Stimulated activated naive CD8-positive, alpha-beta T cell treated with anti-CD3 and anti-CD28 coated beads, Interleukin-15, amount 100 ng/mL, for 72 hours (primary cell): Measurements from ENCODE around the gene HRC.
"Not testable (repeated sequence)": the region's sequence is repeated elsewhere in the genome, so short reads cannot be mapped to it uniquely, and the experiment has no call there.

ENCODE experiments used
- ATAC-seq: fragments of 150-1000 bp; cut with Tn5 transposase; 2 replicates; pipeline ENCODE4 v1.10.0; 2021; ENCODE audit warnings: mild to moderate bottlenecking, moderate library complexity
- DNase-seq, 2 donors: peaks; one replicate each; pipeline ENCODE4 v3.0.0; 2021 to 2022
- H3K27ac Mint-ChIP-seq, 2 donors: one replicate each; pipeline ENCODE4 v1.8.0; 2022; ENCODE audit warnings: mild to moderate bottlenecking in 2 of 2, mixed read lengths in 2 of 2, moderate library complexity in 2 of 2
- H3K27me3 Mint-ChIP-seq: one replicate; pipeline ENCODE4 v1.8.0; 2022; ENCODE audit warnings: mixed read lengths
- H3K4me1 Mint-ChIP-seq: one replicate; pipeline ENCODE4 v1.8.0; 2022; ENCODE audit warnings: mild to moderate bottlenecking, mixed read lengths
- H3K4me3 Mint-ChIP-seq, 2 donors: one replicate each; pipeline ENCODE4 v1.8.0; 2022; ENCODE audit warnings: mild to moderate bottlenecking in 2 of 2, mixed read lengths in 2 of 2, moderate library complexity in 1 of 2
- H3K9me3 Mint-ChIP-seq, 2 donors: one replicate each; pipeline ENCODE4 v1.8.0; 2022; ENCODE audit warnings: mixed read lengths in 2 of 2

Gene HRC, protein sequence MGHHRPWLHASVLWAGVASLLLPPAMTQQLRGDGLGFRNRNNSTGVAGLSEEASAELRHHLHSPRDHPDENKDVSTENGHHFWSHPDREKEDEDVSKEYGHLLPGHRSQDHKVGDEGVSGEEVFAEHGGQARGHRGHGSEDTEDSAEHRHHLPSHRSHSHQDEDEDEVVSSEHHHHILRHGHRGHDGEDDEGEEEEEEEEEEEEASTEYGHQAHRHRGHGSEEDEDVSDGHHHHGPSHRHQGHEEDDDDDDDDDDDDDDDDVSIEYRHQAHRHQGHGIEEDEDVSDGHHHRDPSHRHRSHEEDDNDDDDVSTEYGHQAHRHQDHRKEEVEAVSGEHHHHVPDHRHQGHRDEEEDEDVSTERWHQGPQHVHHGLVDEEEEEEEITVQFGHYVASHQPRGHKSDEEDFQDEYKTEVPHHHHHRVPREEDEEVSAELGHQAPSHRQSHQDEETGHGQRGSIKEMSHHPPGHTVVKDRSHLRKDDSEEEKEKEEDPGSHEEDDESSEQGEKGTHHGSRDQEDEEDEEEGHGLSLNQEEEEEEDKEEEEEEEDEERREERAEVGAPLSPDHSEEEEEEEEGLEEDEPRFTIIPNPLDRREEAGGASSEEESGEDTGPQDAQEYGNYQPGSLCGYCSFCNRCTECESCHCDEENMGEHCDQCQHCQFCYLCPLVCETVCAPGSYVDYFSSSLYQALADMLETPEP

GRCh38 chr19:49155005-49155819 lies at the start of gene HRC:
TSS of gene HRC (minus strand) at chr19:49155396. CDS start at chr19:49155237, 159 bp downstream.
- peaks cover 0 to 13% of the 10 kb centered on the region in 2 donors for H3K9me3 Mint-ChIP-seq
- no peak within 1 kb of the TSS for H3K27ac Mint-ChIP-seq
- no peak for DNase-seq
- no peak for ATAC-seq
- H3K4me1 Mint-ChIP-seq = peaks cover 24% of the 10 kb centered on the region
- no peak within 1 kb of the TSS for H3K4me3 Mint-ChIP-seq
- peaks cover 100% of the 10 kb centered on the region for H3K27me3 Mint-ChIP-seq

GRCh38 chr19:49201042-49201441 lies 45.8 kb upstream of the HRC start:
- Mint-ChIP-seq H3K4me3 (no peak overlapping the region), H3K27ac (no peak overlapping the region), H3K9me3 (no peaks in the 10 kb centered on the region), H3K4me1 (peaks cover 6% of the 10 kb centered on the region), H3K27me3 (no peaks in the 10 kb centered on the region)
- DNase-seq (no peak), ATAC-seq (no peak)

- no peak for DNase-seq
- peaks cover 6% of the 10 kb centered on the region for H3K4me1 Mint-ChIP-seq
- H3K27me3 Mint-ChIP-seq = no peaks in the 10 kb centered on the region
- H3K27ac Mint-ChIP-seq = no peak overlapping the region
- no peak overlapping the region for H3K4me3 Mint-ChIP-seq
- H3K9me3 Mint-ChIP-seq = no peaks in the 10 kb centered on the region
- no peak for ATAC-seq
These were observed 45.2 kb upstream of the HRC start for GRCh38 chr19:49200238-49200862.

- ATAC-seq (no peak), DNase-seq (no peak)
- Mint-ChIP-seq H3K27me3 (no peaks in the 10 kb centered on the region), H3K27ac (peak overlapping the region in 1 of 2 donors; percentile 80), H3K9me3 (no peaks in the 10 kb centered on the region), H3K4me3 (no peak overlapping the region), H3K4me1 (peaks cover 6% of the 10 kb centered on the region)
These were observed 41.5 kb upstream of the HRC start for GRCh38 chr19:49196527-49197240.

DNA sequence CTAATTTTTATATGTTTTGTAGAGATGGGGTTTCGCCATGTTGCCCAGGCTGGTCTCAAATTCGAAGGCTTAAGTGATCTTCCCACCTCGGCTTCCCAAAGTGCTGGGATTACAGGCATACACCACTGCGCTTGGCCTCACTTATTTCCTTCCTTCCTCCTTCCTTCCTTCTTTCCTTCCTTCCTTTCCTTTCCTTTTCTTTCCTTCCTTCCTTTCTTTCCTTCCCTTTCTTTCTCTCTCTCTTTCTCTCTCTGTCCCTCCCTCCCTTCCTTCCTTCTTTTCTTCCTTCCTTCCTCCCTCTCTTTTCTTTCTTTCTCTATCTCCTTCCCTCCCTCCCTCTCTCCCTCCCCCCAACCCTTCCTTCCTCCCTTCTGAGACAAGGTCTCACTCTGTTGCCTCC lies 39.2 kb upstream of the HRC start:
- Mint-ChIP-seq H3K4me3 (no peak overlapping the region), H3K27me3 (peaks cover 8% of the 10 kb centered on the region), H3K9me3 (peaks cover 0 to 10% of the 10 kb centered on the region in 2 donors), H3K4me1 (peaks cover 14% of the 10 kb centered on the region), H3K27ac (peak overlapping the region in 1 of 2 donors; percentile 42)
- no peak for DNase-seq
- no peak for ATAC-seq

DNA sequence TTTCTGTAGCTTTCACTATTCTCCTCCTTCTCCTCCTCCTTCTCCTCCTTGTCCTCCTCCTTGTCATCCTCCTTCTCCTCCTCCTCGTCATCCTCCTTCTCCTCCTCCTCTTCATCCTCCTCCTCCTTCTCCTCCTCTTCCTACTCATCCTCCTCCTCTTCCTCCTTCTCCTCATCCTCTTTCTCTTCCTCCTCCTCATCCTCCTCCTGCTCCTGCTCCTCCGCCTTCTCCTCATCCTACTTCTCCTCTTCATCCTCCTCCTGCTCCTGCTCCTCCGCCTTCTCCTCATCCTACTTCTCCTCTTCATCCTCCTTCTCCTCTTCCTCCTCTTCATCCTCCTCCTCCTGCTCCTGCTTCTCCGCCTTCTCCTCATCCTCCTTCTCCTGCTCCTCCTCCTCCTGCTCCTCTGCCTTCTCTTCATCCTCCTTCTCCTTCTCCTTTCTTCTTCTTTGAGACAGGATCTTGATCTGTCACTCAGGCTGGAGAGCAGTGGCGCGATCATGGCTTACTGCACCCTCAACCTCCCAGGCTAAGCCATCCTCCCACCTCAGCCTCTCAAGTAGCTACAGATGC lies 38.7 kb upstream of the HRC start:
- Mint-ChIP-seq H3K27me3 (peaks cover 13% of the 10 kb centered on the region), H3K27ac (no peak overlapping the region), H3K4me1 (peaks cover 17% of the 10 kb centered on the region), H3K9me3 (peaks cover 0 to 10% of the 10 kb centered on the region in 2 donors), H3K4me3 (no peak overlapping the region)
- no peak for ATAC-seq
- DNase-seq = no peak

DNA sequence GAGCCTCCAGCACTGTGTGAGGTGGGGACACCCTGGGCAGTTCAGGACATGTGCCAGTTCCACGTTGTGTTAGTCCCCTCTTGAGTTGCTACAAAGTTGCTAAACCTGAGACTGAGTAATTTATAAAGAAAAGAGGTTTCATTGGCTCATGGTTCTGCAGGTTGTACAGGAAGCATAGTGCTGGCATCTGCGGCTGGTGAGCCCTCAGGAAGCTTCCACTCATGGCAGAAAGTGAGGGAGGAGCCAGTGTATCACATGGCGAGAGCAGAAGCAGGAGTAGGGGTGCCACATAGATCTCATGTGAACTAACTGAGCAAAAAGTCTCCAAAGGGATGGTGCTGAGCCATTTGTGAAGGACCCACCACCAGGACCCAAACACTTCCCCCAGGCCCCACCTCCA lies 35.6 kb upstream of the HRC start:
- H3K27ac Mint-ChIP-seq = peak overlapping the region in 1 of 2 donors; percentile 44
- ATAC-seq (no peak), DNase-seq (no peak)
- H3K27me3 Mint-ChIP-seq = peaks cover 22% of the 10 kb centered on the region
- H3K4me3 Mint-ChIP-seq = no peak overlapping the region
- H3K9me3 Mint-ChIP-seq = peaks cover 0 to 10% of the 10 kb centered on the region in 2 donors
- H3K4me1 Mint-ChIP-seq = peaks cover 17% of the 10 kb centered on the region

GRCh38 chr19:49189259-49189658 lies 34.1 kb upstream of the HRC start:
- H3K9me3 Mint-ChIP-seq = peaks cover under 1 to 11% of the 10 kb centered on the region in 2 donors
- no peak for DNase-seq
- ATAC-seq = no peak
- H3K4me1 Mint-ChIP-seq = peaks cover 17% of the 10 kb centered on the region
- H3K27ac Mint-ChIP-seq = no peak overlapping the region
- peaks cover 22% of the 10 kb centered on the region for H3K27me3 Mint-ChIP-seq
- H3K4me3 Mint-ChIP-seq = no peak overlapping the region

GRCh38 chr19:49188626-49189200 lies 33.5 kb upstream of the HRC start:
- H3K27ac Mint-ChIP-seq = no peak overlapping the region
- peaks cover 17% of the 10 kb centered on the region for H3K4me1 Mint-ChIP-seq

GRCh38 chr19:49186108-49186507 lies 30.9 kb upstream of the HRC start:
- Mint-ChIP-seq H3K27me3 (peaks cover 22% of the 10 kb centered on the region), H3K9me3 (peaks cover 10 to 33% of the 10 kb centered on the region in 2 donors), H3K4me3 (no peak overlapping the region), H3K4me1 (peaks cover 17% of the 10 kb centered on the region), H3K27ac (no peak overlapping the region)
- DNase-seq (no peak), ATAC-seq (no peak)

More at GRCh38 chr19:49188626-49189200, 33.5 kb upstream of the HRC start:
- no peak for ATAC-seq
- no peak overlapping the region for H3K4me3 Mint-ChIP-seq
- DNase-seq = no peak
- peaks cover 5 to 17% of the 10 kb centered on the region in 2 donors for H3K9me3 Mint-ChIP-seq
- peaks cover 22% of the 10 kb centered on the region for H3K27me3 Mint-ChIP-seq

- DNase-seq = no peak
- Mint-ChIP-seq H3K27ac (no peak overlapping the region), H3K4me3 (no peak overlapping the region), H3K4me1 (no peaks in the 10 kb centered on the region), H3K9me3 (peaks cover 10 to 23% of the 10 kb centered on the region in 2 donors), H3K27me3 (no peaks in the 10 kb centered on the region)
- no peak for ATAC-seq
These were observed 27.7 kb upstream of the HRC start for GRCh38 chr19:49182848-49183375.

DNA sequence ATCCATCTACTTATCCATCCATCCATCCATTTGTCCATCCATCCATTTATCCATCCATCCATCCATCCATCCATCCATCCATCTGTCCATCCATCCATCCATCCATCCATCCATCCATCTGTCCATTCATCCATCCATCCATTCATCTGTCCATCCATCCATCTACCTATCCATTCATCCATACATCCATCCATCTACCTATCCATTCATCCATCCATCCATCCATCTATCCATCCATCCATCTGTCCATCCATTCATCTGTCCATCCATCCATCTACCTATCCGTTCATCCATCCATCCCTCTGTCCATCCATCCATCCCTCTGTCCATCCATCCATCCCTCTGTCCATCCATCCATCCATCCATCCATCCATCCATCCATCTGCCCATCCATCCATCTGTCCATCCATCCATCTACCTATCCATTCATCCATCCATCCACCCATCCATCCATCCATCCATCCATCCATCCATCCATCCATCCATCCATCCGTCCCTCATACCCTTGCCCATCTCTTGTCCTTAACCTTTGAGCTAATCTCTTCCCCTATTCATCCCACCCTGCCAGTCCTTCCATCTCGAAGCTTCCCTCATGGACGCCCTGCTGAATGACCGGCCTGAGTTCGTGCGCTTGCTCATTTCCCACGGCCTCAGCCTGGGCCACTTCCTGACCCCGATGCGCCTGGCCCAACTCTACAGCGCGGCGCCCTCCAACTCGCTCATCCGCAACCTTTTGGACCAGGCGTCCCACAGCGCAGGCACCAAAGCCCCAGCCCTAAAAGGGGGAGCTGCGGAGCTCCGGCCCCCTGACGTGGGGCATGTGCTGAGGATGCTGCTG lies 27.0 kb upstream of the HRC start:
- DNase-seq, H3K27me3 Mint-ChIP-seq, H3K4me3 Mint-ChIP-seq, H3K4me1 Mint-ChIP-seq, ATAC-seq, H3K27ac Mint-ChIP-seq: not testable (repeated sequence)
- H3K9me3 Mint-ChIP-seq = peaks cover 10 to 23% of the 10 kb centered on the region in 2 donors

- H3K4me3 Mint-ChIP-seq = no peak overlapping the region
- peak overlapping the region in 1 of 2 donors; percentile 2 for H3K27ac Mint-ChIP-seq
- H3K27me3 Mint-ChIP-seq = no peaks in the 10 kb centered on the region
- peaks cover 6% of the 10 kb centered on the region for H3K4me1 Mint-ChIP-seq
- ATAC-seq = no peak
- H3K9me3 Mint-ChIP-seq = peaks cover 10 to 23% of the 10 kb centered on the region in 2 donors
- no peak for DNase-seq
These were observed 25.5 kb upstream of the HRC start for GRCh38 chr19:49180659-49181058.
